HL-60 (cell line): Measurements from ENCODE around the gene MTHFD2.
A peak's percentile ranks its signal among the peaks of the same experiment; 100 is the strongest.

ENCODE experiments used
- DNase-seq, 2 experiments: peaks; one replicate each; pipeline ENCODE4 v3.0.0-alpha.2; 2010 to 2020; ENCODE audit warnings: low read depth in 1 of 2, low spot score in 1 of 2
- H3K27ac ChIP-seq: fragments of 250-450 bp; sonication (Bioruptor Pico); replicated peaks from 2 replicates; pipeline ENCODE4 v1.5.1; 2020; ENCODE audit warnings: mild to moderate bottlenecking, moderate library complexity
- H3K27me3 ChIP-seq: fragments of 250-450 bp; sonication (Bioruptor Pico); 2 replicates; pipeline ENCODE4 v1.5.1; 2021; ENCODE audit warnings: mild to moderate bottlenecking, moderate library complexity; ENCODE audit not compliant: insufficient read depth, poor library complexity, severe bottlenecking
- H3K4me3 ChIP-seq: replicated peaks from 2 replicates; pipeline ENCODE4 v1.5.1; 2011; ENCODE audit warnings: mild to moderate bottlenecking, control low read depth, low read length; ENCODE audit not compliant: insufficient read depth
- CTCF ChIP-seq: IDR thresholded peaks from one replicate; pipeline ENCODE4 v1.5.1; 2011; ENCODE audit warnings: low read length, control low read depth, inconsistent platforms; ENCODE audit not compliant: insufficient read depth
- GABPA ChIP-seq: IDR thresholded peaks from 2 replicates; pipeline ENCODE4 v1.6.1; 2012; ENCODE audit warnings: low read depth
- POLR2AphosphoS5 ChIP-seq: IDR thresholded peaks from 2 replicates; pipeline ENCODE4 v1.6.1; 2012; ENCODE audit warnings: low read depth
- REST ChIP-seq: IDR thresholded peaks from 2 replicates; pipeline ENCODE4 v1.6.1; 2012; ENCODE audit warnings: low read depth; ENCODE audit not compliant: insufficient replicate concordance
- SPI1 ChIP-seq: IDR thresholded peaks from 2 replicates; pipeline ENCODE4 v1.6.1; 2012; ENCODE audit warnings: low read depth, mild to moderate bottlenecking, borderline replicate concordance

Gene MTHFD2

GRCh38 chr2:74197049-74197448, 1.4 kb upstream of the MTHFD2 start:
- no peak for DNase-seq
- Histone ChIP-seq H3K27ac (no peak overlapping the region), H3K4me3 (no peak overlapping the region), H3K27me3 (no peaks in the 10 kb centered on the region)
- no peak for TF ChIP-seq SPI1
- TF ChIP-seq CTCF: no peak
- TF ChIP-seq REST: no peak
- no peak for TF ChIP-seq GABPA
- no peak for TF ChIP-seq POLR2AphosphoS5

- TF ChIP-seq SPI1 (peak; percentile 37; the same call in 1 of the 2 replicates), GABPA (no peak)
- Histone ChIP-seq H3K27me3 (no peaks in the 10 kb centered on the region), H3K27ac (peak overlapping the region; percentile 98), H3K4me3 (peak overlapping the region; percentile 22)
- DNase-seq: no peak
Observed at GRCh38 chr2:74198023-74198460, 373 bp upstream of the MTHFD2 start.

- Histone ChIP-seq H3K27me3 (no peaks in the 10 kb centered on the region), H3K27ac (peak overlapping the region; percentile 98), H3K4me3 (peak overlapping the region; percentile 92)
- TF ChIP-seq REST (peak; percentile 2), CTCF (no peak)
- peak in 1 of 2 experiments; percentile 19 for DNase-seq
Observed at GRCh38 chr2:74199275-74199701, 873 bp downstream of the MTHFD2 start.

GRCh38 chr2:74199871-74200305, 1.5 kb downstream of the MTHFD2 start:
- no peak for DNase-seq
- H3K27me3 ChIP-seq: no peaks in the 10 kb centered on the region
- peak overlapping the region; percentile 98 for H3K27ac ChIP-seq
- peak overlapping the region; percentile 92 for H3K4me3 ChIP-seq
- TF ChIP-seq SPI1 (no peak), REST (no peak), GABPA (no peak), POLR2AphosphoS5 (no peak), CTCF (no peak)
